RKO (cell line): ENCODE data around the gene COMMD2.
A peak's percentile ranks its signal among the peaks of the same experiment; 100 is the strongest.

Experiments used
- DNase-seq: peaks from one replicate; pipeline ENCODE4 v3.0.0-alpha.2; 2016; ENCODE audit warnings: low spot score

Gene COMMD2

DNA sequence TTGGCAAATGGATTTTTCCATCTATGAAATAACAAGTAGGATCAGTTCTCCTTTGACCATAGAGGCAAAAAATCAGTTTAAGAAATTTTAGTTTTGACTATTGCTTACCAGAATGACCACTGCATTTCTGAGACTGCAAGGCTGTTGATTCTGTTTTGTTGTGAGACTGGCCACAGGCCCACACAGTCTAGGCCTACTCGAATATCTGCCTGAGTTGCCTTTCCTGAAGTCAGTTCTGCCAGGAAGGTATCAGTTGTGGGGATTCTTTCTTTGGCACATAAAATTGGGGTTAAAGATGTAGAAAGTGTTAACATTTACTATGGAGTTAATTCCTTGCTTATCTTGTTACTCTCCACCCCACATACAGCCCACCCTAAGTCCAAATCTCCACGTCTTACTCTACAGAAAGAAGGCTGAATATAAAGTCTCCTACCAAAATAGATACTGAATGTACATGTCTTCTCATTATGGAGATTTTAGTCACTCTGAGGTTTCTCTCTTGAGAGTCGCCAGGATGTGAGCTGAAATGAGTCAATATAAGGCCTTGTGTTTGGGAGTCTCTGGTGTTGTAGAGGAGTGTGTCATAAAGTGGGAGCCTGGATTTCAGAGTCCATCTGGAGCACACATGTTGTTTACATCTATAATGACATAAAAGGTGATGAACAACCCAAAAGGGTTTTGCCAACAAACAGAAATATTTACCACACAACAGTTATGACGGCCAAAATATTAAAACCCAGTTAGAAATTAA is 49.4 kb downstream of the COMMD2 start:
- peak; percentile 83 for DNase-seq

DNA sequence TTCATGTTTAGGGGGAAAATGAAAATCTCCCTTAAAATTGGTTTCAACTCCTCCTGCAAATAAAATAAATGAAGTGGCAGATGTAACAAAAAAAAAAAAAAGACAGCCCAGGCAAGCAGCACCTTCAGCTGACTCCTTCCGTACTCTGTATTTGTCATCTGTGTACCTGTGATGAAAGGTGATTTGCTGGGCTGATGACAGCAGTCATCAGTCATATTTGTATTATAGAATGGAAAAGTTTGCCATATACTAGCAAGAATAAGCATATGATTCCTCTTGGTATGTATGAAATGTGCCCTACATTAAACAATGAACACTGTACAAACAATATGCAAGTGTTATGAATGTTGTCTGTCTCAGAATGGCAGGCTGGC is 50.3 kb downstream of the COMMD2 start:
- DNase-seq, result no peak

- no peak for DNase-seq
These were observed 50.9 kb downstream of the COMMD2 start for GRCh38 chr3:149701206-149701976.
